HL-60 (cell line): Measurements from ENCODE around the gene TMEM61.

Experiments used
- DNase-seq, 2 experiments: peaks; one replicate each; pipeline ENCODE4 v3.0.0-alpha.2; 2010 to 2020; ENCODE audit warnings: low read depth in 1 of 2, low spot score in 1 of 2
- H3K27ac ChIP-seq: fragments of 250-450 bp; sonication (Bioruptor Pico); replicated peaks from 2 replicates; pipeline ENCODE4 v1.5.1; 2020; ENCODE audit warnings: mild to moderate bottlenecking, moderate library complexity
- H3K27me3 ChIP-seq: fragments of 250-450 bp; sonication (Bioruptor Pico); 2 replicates; pipeline ENCODE4 v1.5.1; 2021; ENCODE audit warnings: mild to moderate bottlenecking, moderate library complexity; ENCODE audit not compliant: insufficient read depth, poor library complexity, severe bottlenecking
- H3K4me3 ChIP-seq: replicated peaks from 2 replicates; pipeline ENCODE4 v1.5.1; 2011; ENCODE audit warnings: mild to moderate bottlenecking, control low read depth, low read length; ENCODE audit not compliant: insufficient read depth
- GABPA ChIP-seq: IDR thresholded peaks from 2 replicates; pipeline ENCODE4 v1.6.1; 2012; ENCODE audit warnings: low read depth
- POLR2AphosphoS5 ChIP-seq: IDR thresholded peaks from 2 replicates; pipeline ENCODE4 v1.6.1; 2012; ENCODE audit warnings: low read depth
- SPI1 ChIP-seq: IDR thresholded peaks from 2 replicates; pipeline ENCODE4 v1.6.1; 2012; ENCODE audit warnings: low read depth, mild to moderate bottlenecking, borderline replicate concordance
- TF ChIP-seq, protein P1 (sequence below): IDR thresholded peaks from one replicate; pipeline ENCODE4 v1.5.1; 2011; ENCODE audit warnings: low read length, control low read depth, inconsistent platforms; ENCODE audit not compliant: insufficient read depth
- TF ChIP-seq, protein P2 (sequence below): IDR thresholded peaks from 2 replicates; pipeline ENCODE4 v1.6.1; 2012; ENCODE audit warnings: low read depth; ENCODE audit not compliant: insufficient replicate concordance

TMEM61 gene

DNA sequence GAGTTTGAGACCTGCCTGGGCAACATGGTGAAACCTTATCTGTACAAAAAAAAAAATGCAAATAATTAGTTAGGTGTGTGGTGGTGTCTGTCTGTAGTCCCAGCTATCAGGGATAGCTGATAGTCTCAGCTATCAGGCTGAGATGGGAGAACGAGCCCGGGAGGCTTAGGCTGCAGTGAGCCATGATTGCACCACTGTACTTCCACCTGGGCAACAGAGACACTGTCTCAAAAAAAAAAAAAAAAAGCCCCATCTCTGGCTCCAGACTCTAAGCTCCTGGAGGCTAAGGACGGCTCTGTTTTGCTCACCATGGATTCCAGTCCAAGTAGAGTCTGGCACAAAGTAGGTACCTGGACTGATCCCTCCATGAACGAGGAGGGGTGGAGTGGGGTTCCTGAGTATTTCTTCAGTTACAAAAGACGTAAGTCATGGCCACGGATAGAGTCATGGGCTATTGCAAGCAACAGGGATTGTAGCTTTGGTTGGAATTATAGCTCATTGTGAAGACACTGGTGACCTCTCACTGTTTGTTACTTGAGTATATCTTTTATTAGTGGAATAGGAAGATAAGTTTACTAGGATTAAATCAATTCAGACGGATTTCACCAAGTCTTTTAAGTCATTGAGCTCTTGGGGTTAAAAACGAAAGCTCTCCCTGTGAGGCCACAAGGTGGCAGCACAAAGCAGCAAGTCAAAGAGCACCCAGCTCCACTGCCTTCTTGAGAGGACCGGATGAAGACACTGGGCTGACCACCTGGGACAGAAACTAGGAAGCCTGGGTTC is 35.6 kb upstream of the TMEM61 start:
- no peak overlapping the region for H3K4me3 ChIP-seq
- H3K27me3 ChIP-seq, result peaks cover 2% of the 10 kb centered on the region
- peak; percentile 56 to 67 for DNase-seq
- TF ChIP-seq GABPA (no peak), SPI1 (no peak), POLR2AphosphoS5 (no peak)
- TF ChIP-seq, protein P1, sequence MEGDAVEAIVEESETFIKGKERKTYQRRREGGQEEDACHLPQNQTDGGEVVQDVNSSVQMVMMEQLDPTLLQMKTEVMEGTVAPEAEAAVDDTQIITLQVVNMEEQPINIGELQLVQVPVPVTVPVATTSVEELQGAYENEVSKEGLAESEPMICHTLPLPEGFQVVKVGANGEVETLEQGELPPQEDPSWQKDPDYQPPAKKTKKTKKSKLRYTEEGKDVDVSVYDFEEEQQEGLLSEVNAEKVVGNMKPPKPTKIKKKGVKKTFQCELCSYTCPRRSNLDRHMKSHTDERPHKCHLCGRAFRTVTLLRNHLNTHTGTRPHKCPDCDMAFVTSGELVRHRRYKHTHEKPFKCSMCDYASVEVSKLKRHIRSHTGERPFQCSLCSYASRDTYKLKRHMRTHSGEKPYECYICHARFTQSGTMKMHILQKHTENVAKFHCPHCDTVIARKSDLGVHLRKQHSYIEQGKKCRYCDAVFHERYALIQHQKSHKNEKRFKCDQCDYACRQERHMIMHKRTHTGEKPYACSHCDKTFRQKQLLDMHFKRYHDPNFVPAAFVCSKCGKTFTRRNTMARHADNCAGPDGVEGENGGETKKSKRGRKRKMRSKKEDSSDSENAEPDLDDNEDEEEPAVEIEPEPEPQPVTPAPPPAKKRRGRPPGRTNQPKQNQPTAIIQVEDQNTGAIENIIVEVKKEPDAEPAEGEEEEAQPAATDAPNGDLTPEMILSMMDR, result peak; percentile 85
- H3K27ac ChIP-seq, result no peak overlapping the region

DNA sequence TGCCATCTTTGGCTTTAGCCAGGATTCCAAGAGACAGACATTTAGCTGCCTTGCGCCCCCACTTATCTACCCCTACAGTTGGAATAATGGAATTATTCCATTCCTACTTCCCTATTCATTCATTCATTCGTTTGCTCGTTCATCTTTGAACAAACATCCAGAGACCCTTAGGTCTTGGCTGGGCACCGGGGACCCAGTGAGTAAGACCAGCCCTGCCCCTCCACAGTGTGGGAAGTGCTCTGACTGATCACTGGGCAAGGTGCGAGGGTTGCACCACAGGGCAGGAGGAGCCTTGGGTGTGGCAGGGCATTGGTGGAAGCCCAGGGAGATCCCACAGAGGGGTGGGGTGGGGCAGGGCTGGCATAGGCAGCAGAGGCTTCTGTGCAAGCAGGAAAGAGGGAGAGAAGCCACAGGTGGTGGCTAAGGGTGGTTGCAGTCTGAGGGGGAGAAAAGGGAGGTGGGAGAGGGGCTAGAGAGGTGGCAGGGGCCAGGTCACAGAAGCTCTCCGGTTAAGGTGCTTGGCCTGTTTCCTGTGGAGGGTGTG is 35.0 kb upstream of the TMEM61 start:
- Histone ChIP-seq H3K27me3 (peaks cover 2% of the 10 kb centered on the region), H3K27ac (no peak overlapping the region), H3K4me3 (no peak overlapping the region)
- peak; percentile 22 to 39 for DNase-seq
- no peak for TF ChIP-seq GABPA
- TF ChIP-seq SPI1, result no peak
- TF ChIP-seq, protein P1, result no peak
- TF ChIP-seq POLR2AphosphoS5, result no peak
- TF ChIP-seq, protein P2, sequence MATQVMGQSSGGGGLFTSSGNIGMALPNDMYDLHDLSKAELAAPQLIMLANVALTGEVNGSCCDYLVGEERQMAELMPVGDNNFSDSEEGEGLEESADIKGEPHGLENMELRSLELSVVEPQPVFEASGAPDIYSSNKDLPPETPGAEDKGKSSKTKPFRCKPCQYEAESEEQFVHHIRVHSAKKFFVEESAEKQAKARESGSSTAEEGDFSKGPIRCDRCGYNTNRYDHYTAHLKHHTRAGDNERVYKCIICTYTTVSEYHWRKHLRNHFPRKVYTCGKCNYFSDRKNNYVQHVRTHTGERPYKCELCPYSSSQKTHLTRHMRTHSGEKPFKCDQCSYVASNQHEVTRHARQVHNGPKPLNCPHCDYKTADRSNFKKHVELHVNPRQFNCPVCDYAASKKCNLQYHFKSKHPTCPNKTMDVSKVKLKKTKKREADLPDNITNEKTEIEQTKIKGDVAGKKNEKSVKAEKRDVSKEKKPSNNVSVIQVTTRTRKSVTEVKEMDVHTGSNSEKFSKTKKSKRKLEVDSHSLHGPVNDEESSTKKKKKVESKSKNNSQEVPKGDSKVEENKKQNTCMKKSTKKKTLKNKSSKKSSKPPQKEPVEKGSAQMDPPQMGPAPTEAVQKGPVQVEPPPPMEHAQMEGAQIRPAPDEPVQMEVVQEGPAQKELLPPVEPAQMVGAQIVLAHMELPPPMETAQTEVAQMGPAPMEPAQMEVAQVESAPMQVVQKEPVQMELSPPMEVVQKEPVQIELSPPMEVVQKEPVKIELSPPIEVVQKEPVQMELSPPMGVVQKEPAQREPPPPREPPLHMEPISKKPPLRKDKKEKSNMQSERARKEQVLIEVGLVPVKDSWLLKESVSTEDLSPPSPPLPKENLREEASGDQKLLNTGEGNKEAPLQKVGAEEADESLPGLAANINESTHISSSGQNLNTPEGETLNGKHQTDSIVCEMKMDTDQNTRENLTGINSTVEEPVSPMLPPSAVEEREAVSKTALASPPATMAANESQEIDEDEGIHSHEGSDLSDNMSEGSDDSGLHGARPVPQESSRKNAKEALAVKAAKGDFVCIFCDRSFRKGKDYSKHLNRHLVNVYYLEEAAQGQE, result no peak

DNA sequence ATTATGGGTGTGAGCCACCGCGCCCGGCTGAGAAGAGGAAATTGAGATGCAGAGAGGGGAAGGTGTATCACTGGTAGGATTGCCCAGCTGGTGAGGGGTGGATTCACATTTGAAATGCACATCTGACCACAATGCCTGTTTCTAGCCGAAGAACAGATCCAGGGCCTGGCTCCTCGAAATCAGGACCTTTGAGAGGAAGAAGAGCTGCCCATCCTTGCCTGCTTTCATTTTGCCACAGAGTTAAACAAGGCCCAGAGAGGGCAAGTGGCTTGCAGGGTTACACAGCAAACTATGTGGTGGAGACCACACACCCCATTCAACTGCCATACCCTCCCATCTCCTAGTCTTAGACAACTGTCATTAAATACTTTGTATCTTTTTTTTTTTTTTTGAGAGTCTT is 32.9 kb upstream of the TMEM61 start:
- no peak overlapping the region for H3K4me3 ChIP-seq
- TF ChIP-seq POLR2AphosphoS5 (no peak), SPI1 (no peak), GABPA (no peak)
- TF ChIP-seq, protein P1, result no peak
- TF ChIP-seq, protein P2, result no peak
- DNase-seq, result no peak

More for the DNA sequence above, 32.9 kb upstream of the TMEM61 start:
- no peak overlapping the region for H3K27ac ChIP-seq
- H3K27me3 ChIP-seq, result peaks cover 2% of the 10 kb centered on the region
